MM.1S (cell line): ENCODE results near the gene KDM4F.
"Not testable (repeated sequence)": the region's sequence is repeated elsewhere in the genome, so short reads cannot be mapped to it uniquely, and the experiment has no call there.

ENCODE experiments used
- DNase-seq: peaks from one replicate; pipeline ENCODE4 v3.0.0-alpha.2; 2015
- H2AFZ ChIP-seq: fragments of 300-600 bp; sonication (generic); 2 replicates; pipeline ENCODE4 v1.6.0; 2016; ENCODE audit warnings: antibody characterized with exemption, low read length
- H3F3A ChIP-seq: fragments of 300-600 bp; sonication (generic); 2 replicates; pipeline ENCODE4 v1.6.1; 2016; ENCODE audit warnings: mild to moderate bottlenecking, antibody characterized with exemption, low read length, moderate library complexity, mixed read lengths; ENCODE audit not compliant: insufficient read depth
- H3K27ac ChIP-seq: fragments of 300-600 bp; sonication (generic); 2 replicates; pipeline ENCODE4 v1.5.1; 2016; ENCODE audit warnings: mild to moderate bottlenecking, low read length
- H3K27me3 ChIP-seq: fragments of 300-600 bp; sonication (generic); replicated peaks from 2 replicates; pipeline ENCODE4 v1.6.0; 2016; ENCODE audit warnings: low read length; ENCODE audit not compliant: insufficient read depth
- H3K36me3 ChIP-seq: fragments of 300-600 bp; sonication (generic); replicated peaks from 2 replicates; pipeline ENCODE4 v1.6.1; 2016; ENCODE audit warnings: mild to moderate bottlenecking, low read length, mixed read lengths; ENCODE audit not compliant: insufficient read depth
- H3K4me1 ChIP-seq: fragments of 300-600 bp; sonication (generic); 2 replicates; pipeline ENCODE4 v1.6.1; 2016; ENCODE audit warnings: low read length, mixed read lengths
- H3K4me2 ChIP-seq: fragments of 300-600 bp; sonication (generic); 2 replicates; pipeline ENCODE4 v1.6.0; 2016; ENCODE audit warnings: low read depth, low read length
- H3K4me3 ChIP-seq: fragments of 300-600 bp; sonication (generic); 2 replicates; pipeline ENCODE4 v1.5.1; 2016; ENCODE audit warnings: low read length, mixed read lengths
- H3K79me2 ChIP-seq: fragments of 300-600 bp; sonication (generic); 2 replicates; pipeline ENCODE4 v1.6.1; 2016; ENCODE audit warnings: mixed run types, low read length, mixed read lengths
- H3K9ac ChIP-seq: fragments of 300-600 bp; sonication (generic); 2 replicates; pipeline ENCODE4 v1.6.1; 2016; ENCODE audit warnings: low read length, mixed read lengths
- H3K9me2 ChIP-seq: fragments of 300-600 bp; sonication (generic); replicated peaks from 2 replicates; pipeline ENCODE4 v1.6.1; 2016; ENCODE audit warnings: mild to moderate bottlenecking, low read length, mixed read lengths; ENCODE audit not compliant: insufficient read depth
- H3K9me3 ChIP-seq: fragments of 300-600 bp; sonication (generic); replicated peaks from 2 replicates; pipeline ENCODE4 v1.6.1; 2016; ENCODE audit warnings: mild to moderate bottlenecking, low read length, mixed read lengths; ENCODE audit not compliant: insufficient read depth
- H4K20me1 ChIP-seq: fragments of 300-600 bp; sonication (generic); 2 replicates; pipeline ENCODE4 v1.6.1; 2016; ENCODE audit warnings: mild to moderate bottlenecking, low read length, moderate library complexity, mixed read lengths; ENCODE audit not compliant: insufficient read depth
- EZH2 ChIP-seq: fragments of 300-600 bp; sonication (generic); optimal IDR thresholded peaks from 2 replicates; pipeline ENCODE3; 2017; ENCODE audit warnings: low read depth, mild to moderate bottlenecking, antibody characterized with exemption, low read length, mixed read lengths
- EZH2phosphoT487 ChIP-seq: fragments of 300-600 bp; sonication (generic); IDR thresholded peaks from 2 replicates; pipeline ENCODE4 v1.6.1; 2018; ENCODE audit warnings: antibody characterized with exemption, low read length
- TF ChIP-seq, protein P1 (sequence below): fragments of 300-600 bp; sonication (generic); IDR thresholded peaks from 2 replicates; pipeline ENCODE4 v1.5.1; 2016; ENCODE audit warnings: antibody characterized with exemption, low read length, mixed read lengths

Gene KDM4F

GRCh38 chr11:95014184-95014821, 34.9 kb upstream of the KDM4F start:
- Histone ChIP-seq H3K9me2 (no peaks in the 10 kb centered on the region), H2AFZ (no peak overlapping the region), H3K79me2 (no peaks in the 10 kb centered on the region), H3F3A (no peaks in the 10 kb centered on the region), H3K4me2 (no peak overlapping the region), H3K27ac (no peak overlapping the region), H3K9ac (no peak overlapping the region), H3K36me3 (no peaks in the 10 kb centered on the region), H3K9me3 (no peaks in the 10 kb centered on the region), H4K20me1 (no peaks in the 10 kb centered on the region), H3K27me3 (no peaks in the 10 kb centered on the region), H3K4me3 (no peak overlapping the region), H3K4me1 (no peaks in the 10 kb centered on the region)
- TF ChIP-seq EZH2phosphoT487 (no peak), EZH2 (no peak)
- TF ChIP-seq, protein P1, sequence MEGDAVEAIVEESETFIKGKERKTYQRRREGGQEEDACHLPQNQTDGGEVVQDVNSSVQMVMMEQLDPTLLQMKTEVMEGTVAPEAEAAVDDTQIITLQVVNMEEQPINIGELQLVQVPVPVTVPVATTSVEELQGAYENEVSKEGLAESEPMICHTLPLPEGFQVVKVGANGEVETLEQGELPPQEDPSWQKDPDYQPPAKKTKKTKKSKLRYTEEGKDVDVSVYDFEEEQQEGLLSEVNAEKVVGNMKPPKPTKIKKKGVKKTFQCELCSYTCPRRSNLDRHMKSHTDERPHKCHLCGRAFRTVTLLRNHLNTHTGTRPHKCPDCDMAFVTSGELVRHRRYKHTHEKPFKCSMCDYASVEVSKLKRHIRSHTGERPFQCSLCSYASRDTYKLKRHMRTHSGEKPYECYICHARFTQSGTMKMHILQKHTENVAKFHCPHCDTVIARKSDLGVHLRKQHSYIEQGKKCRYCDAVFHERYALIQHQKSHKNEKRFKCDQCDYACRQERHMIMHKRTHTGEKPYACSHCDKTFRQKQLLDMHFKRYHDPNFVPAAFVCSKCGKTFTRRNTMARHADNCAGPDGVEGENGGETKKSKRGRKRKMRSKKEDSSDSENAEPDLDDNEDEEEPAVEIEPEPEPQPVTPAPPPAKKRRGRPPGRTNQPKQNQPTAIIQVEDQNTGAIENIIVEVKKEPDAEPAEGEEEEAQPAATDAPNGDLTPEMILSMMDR = no peak
- no peak for DNase-seq

GRCh38 chr11:95016139-95016538, 33.1 kb upstream of the KDM4F start:
- Histone ChIP-seq H4K20me1 (no peaks in the 10 kb centered on the region), H3K4me2 (no peak overlapping the region), H3K9me2 (no peaks in the 10 kb centered on the region), H3K9ac (no peak overlapping the region), H3K79me2 (no peaks in the 10 kb centered on the region), H3F3A (no peaks in the 10 kb centered on the region), H3K9me3 (no peaks in the 10 kb centered on the region), H2AFZ (no peak overlapping the region), H3K27me3 (no peaks in the 10 kb centered on the region), H3K4me1 (no peaks in the 10 kb centered on the region), H3K27ac (no peak overlapping the region), H3K4me3 (no peak overlapping the region), H3K36me3 (no peaks in the 10 kb centered on the region)
- TF ChIP-seq EZH2phosphoT487 = no peak
- TF ChIP-seq, protein P1 = no peak
- no peak for TF ChIP-seq EZH2
- DNase-seq = no peak

GRCh38 chr11:95021468-95021867, 27.8 kb upstream of the KDM4F start:
- DNase-seq, H3K27me3 ChIP-seq, H3K27ac ChIP-seq, H3K4me3 ChIP-seq, H3K9me2 ChIP-seq, H3K4me2 ChIP-seq, H2AFZ ChIP-seq, H3K4me1 ChIP-seq, H3K36me3 ChIP-seq, H3K9ac ChIP-seq, H3F3A ChIP-seq, H3K79me2 ChIP-seq, H3K9me3 ChIP-seq, H4K20me1 ChIP-seq: not testable (repeated sequence)

DNA sequence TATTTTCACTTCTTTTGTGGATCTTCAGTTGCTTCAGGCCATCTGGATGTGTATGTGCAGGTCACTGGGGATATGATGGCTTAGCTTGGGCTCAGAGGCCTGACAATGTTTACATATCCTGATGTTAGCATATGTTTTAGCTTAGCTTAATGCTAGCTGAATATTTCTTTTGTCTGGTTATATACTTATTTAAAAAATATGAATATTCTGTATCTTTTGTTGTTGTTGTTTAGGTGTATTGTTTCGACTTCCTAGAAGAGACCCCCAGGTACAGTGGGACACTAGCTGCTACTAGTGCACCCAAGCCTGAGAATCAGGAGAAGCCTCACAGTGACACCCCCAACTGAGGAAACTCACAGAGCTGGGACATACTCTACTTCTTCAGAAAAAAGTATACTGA, 24.3 kb upstream of the KDM4F start, which contains the start of gene KDM4E:
Gene KDM4E (plus strand): TSS at position 301 of the 400 bp plus-strand sequence. CDS start 300 bp downstream, outside the sequence.
- Histone ChIP-seq H3K9me3 (no peaks in the 10 kb centered on the region), H3K9me2 (no peaks in the 10 kb centered on the region), H3F3A (no peaks in the 10 kb centered on the region), H3K27ac (no peak within 1 kb of the TSS), H3K79me2 (no peaks in the 10 kb centered on the region), H3K4me2 (no peak within 1 kb of the TSS), H3K36me3 (no peaks in the 10 kb centered on the region), H3K4me3 (no peak within 1 kb of the TSS), H3K9ac (no peak within 1 kb of the TSS), H2AFZ (no peak within 1 kb of the TSS), H3K27me3 (no peaks in the 10 kb centered on the region), H3K4me1 (no peaks in the 10 kb centered on the region), H4K20me1 (no peaks in the 10 kb centered on the region)
- TF ChIP-seq, protein P1 = no peak
- TF ChIP-seq EZH2phosphoT487 = no peak
- TF ChIP-seq EZH2 = no peak
- DNase-seq = no peak

DNA sequence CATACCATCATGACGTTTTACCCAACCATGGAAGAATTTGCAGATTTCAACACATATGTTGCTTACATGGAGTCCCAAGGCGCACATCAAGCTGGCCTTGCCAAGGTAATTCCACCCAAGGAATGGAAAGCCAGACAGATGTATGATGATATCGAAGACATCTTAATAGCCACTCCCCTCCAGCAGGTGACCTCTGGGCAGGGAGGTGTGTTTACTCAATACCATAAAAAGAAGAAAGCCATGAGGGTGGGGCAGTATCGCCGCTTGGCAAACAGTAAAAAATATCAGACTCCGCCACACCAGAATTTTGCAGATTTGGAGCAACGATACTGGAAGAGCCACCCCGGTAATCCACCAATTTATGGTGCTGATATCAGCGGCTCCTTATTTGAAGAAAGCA, 23.6 kb upstream of the KDM4F start:
- not testable (repeated sequence) for H3K79me2 ChIP-seq, H3K27me3 ChIP-seq, H3K36me3 ChIP-seq, H3F3A ChIP-seq, H3K4me1 ChIP-seq, H3K27ac ChIP-seq, H3K9me3 ChIP-seq, DNase-seq, H3K4me2 ChIP-seq, H3K9ac ChIP-seq, H3K9me2 ChIP-seq, H2AFZ ChIP-seq, H4K20me1 ChIP-seq, H3K4me3 ChIP-seq
